ENCODE data around the gene KRT85. TPM values are rescaled to one million over a fixed set of nuclear protein-coding genes. Genes with fewer than 3 reads are reported as not detected.

KRT85 gene
- total and polyA plus RNA-seq, 12 donors: not detected

DNA sequence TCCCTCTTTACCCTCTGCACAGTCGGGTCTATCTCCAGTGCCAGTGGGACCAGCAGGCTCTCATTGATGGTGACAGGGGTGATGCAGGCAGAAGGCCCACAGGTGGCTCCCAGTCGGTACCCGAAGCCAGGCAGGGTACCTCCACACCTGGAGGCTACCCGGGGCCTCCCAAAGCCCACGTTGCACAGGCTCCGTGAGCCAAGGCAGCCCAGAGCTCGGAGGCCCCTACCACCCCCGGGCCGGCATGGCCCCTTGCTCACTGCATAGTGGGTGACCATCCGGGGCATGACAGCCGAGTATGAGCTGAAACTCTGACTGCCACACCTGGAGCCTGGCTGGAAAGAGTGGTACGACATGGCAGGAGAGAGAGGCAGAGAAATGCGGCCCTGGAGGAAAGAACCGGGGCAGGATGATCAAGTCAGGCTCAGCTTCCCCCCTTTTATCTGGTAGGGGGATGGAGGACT lies 38.7 kb upstream of the KRT85 start, which contains the start of gene KRT82:
Gene KRT82 (minus strand): TSS at position 414 of the 464 bp plus-strand sequence. CDS start 58 bp downstream, at position 356.
- 78 to 89% (median 83%) methylated on average over 5 to 14 of the region's 14 CpGs for WGBS, 4 donors
- Histone ChIP-seq H3K27ac (no peak within 1 kb of the TSS), H3K4me1 (replicated peaks in 1 of 2) (no peaks in the 10 kb centered on the region), H3K27me3 (no peaks in the 10 kb centered on the region), H3K36me3 (replicated peaks in 1 of 2) (no peaks in the 10 kb centered on the region), H3K9me3 (replicated peaks in 1 of 3) (no peaks in the 10 kb centered on the region), H3K4me3 (no peak within 1 kb of the TSS)
- no peak for DNase-seq
- TF ChIP-seq, protein P1, sequence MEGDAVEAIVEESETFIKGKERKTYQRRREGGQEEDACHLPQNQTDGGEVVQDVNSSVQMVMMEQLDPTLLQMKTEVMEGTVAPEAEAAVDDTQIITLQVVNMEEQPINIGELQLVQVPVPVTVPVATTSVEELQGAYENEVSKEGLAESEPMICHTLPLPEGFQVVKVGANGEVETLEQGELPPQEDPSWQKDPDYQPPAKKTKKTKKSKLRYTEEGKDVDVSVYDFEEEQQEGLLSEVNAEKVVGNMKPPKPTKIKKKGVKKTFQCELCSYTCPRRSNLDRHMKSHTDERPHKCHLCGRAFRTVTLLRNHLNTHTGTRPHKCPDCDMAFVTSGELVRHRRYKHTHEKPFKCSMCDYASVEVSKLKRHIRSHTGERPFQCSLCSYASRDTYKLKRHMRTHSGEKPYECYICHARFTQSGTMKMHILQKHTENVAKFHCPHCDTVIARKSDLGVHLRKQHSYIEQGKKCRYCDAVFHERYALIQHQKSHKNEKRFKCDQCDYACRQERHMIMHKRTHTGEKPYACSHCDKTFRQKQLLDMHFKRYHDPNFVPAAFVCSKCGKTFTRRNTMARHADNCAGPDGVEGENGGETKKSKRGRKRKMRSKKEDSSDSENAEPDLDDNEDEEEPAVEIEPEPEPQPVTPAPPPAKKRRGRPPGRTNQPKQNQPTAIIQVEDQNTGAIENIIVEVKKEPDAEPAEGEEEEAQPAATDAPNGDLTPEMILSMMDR (IDR thresholded peaks at IDR 0.05): no peak
- TF ChIP-seq POLR2A (IDR thresholded peaks at IDR 0.05): no peak
- intact Hi-C loops (cut with DNase I): no loop called here

DNA sequence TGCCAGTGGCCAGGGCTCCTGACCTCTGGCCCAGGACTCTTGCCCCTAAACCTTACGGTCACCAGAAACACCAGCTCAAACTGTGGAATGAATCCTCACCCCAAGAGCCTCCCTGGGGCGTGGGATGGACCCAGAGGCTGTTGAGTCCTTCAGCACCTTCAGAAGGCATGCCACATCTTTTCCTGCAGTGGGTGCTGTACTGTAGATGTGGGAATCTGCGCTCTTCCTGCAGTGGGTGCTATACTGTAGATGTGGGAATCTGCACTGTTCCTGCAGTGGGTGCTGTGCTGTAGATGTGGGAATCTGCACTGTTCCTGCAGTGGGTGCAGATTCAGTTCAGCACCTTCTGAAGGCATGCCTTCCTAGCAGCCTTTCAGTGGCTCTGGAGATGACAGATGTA lies 37.7 kb upstream of the KRT85 start:
- WGBS, 4 donors: 71 to 100% (median 93%) methylated on average over 1 to 3 of the region's 3 CpGs
- no peak for DNase-seq
- no peak overlapping the region for H3K27ac ChIP-seq
- H3K9me3 ChIP-seq (replicated peaks in 1 of 3): no peaks in the 10 kb centered on the region
- no peak overlapping the region for H3K4me3 ChIP-seq
- intact Hi-C loops (cut with DNase I): no loop called here
- TF ChIP-seq, protein P1 (IDR thresholded peaks at IDR 0.05): no peak
- no peak for TF ChIP-seq POLR2A (IDR thresholded peaks at IDR 0.05)
- no peaks in the 10 kb centered on the region for H3K36me3 ChIP-seq (replicated peaks in 1 of 2)
- H3K4me1 ChIP-seq (replicated peaks in 1 of 2): no peaks in the 10 kb centered on the region
- H3K27me3 ChIP-seq: no peaks in the 10 kb centered on the region

- H3K9me3 ChIP-seq (replicated peaks in 1 of 3): no peaks in the 10 kb centered on the region
- no peaks in the 10 kb centered on the region for H3K4me1 ChIP-seq (replicated peaks in 1 of 2)
- DNase-seq: no peak
- no peaks in the 10 kb centered on the region for H3K36me3 ChIP-seq (replicated peaks in 1 of 2)
- H3K27ac ChIP-seq: no peak overlapping the region
- TF ChIP-seq, protein P1 (IDR thresholded peaks at IDR 0.05): no peak
- no peak for TF ChIP-seq POLR2A (IDR thresholded peaks at IDR 0.05)
- intact Hi-C loops (cut with DNase I): no loop called here
- no peak overlapping the region for H3K4me3 ChIP-seq
- WGBS, 4 donors: 50 to 93% (median 85%) methylated on average over 1 to 9 of the region's 9 CpGs
- H3K27me3 ChIP-seq: no peaks in the 10 kb centered on the region
Observed at GRCh38 chr12:52403561-52403960, 36.3 kb upstream of the KRT85 start.

GRCh38 chr12:52402873-52403540 lies 35.7 kb upstream of the KRT85 start:
- no peak overlapping the region for H3K27ac ChIP-seq
- no peaks in the 10 kb centered on the region for H3K36me3 ChIP-seq (replicated peaks in 1 of 2)
- H3K27me3 ChIP-seq: no peaks in the 10 kb centered on the region
- no peaks in the 10 kb centered on the region for H3K9me3 ChIP-seq (replicated peaks in 1 of 3)
- TF ChIP-seq, protein P1 (IDR thresholded peaks at IDR 0.05): no peak
- TF ChIP-seq POLR2A (IDR thresholded peaks at IDR 0.05): no peak
- 62 to 74% (median 70%) methylated on average over 3 of the region's 3 CpGs for WGBS, 4 donors
- intact Hi-C loops (cut with DNase I): no loop called here
- H3K4me1 ChIP-seq (replicated peaks in 1 of 2): no peaks in the 10 kb centered on the region
- DNase-seq: no peak
- H3K4me3 ChIP-seq: no peak overlapping the region

Measured in adrenal gland (tissue), 12 donors.